HepG2 (cell line): ENCODE results near the gene ACO1. TPM values are rescaled to one million over a fixed set of nuclear protein-coding genes. Genes with fewer than 3 reads are reported as not detected.

Experiments used
- ATAC-seq: fragments of 200-7000 bp; cut with Tn5 transposase; 3 replicates; pipeline ENCODE4 v1.9.1; 2020; ENCODE audit warnings: mild to moderate bottlenecking, moderate library complexity
- BruUV-seq: library from RNA; stranded (reverse); fragments of 400-500 nt; replicated peaks from 2 replicates; lab custom pipeline; 2021; lab: Mats Ljungman, UMichigan
- CTCF ChIA-PET: fragments of 300-600 bp; formaldehyde crosslinking; extraction: SDS; loops from one replicate; lab custom pipeline; 2021; ENCODE audit warnings: low total read pairs, inconsistent platforms, low intra/inter-chr PET ratio; lab: Yijun Ruan, JAX
- POLR2A ChIA-PET: fragments of 350-600 bp; sonication (Branson Sonifier 250); formaldehyde crosslinking; loops from one replicate; lab custom pipeline; 2020; ENCODE audit warnings: antibody characterized with exemption, inconsistent platforms; lab: Yijun Ruan, JAX
- DNase-seq: peaks from one replicate; pipeline ENCODE4 v3.0.0-alpha.2; 2015; ENCODE audit warnings: low spot score
- FAIRE-seq: peaks from 3 replicates; lab custom pipeline; 2011; peaks lifted over from hg19 to GRCh38; lab: Jason Lieb, UNC
- H2AFZ ChIP-seq: one replicate; pipeline ENCODE4 v1.6.1; 2011; ENCODE audit warnings: low read length, inconsistent platforms
- H3K27ac ChIP-seq: fragments of 300-600 bp; 3 replicates; pipeline ENCODE4 v1.8.0; 2011; ENCODE audit warnings: mixed run types, mild to moderate bottlenecking, mixed read lengths, low read length, inconsistent platforms; ENCODE audit not compliant: insufficient read depth; ENCODE audit errors: extremely low read length
- H3K27me3 ChIP-seq, 2 experiments: fragments of 200-600 bp in 1 of 2; 2 replicates in 1 of 2; 3 replicates in 1 of 2; pipeline versions ENCODE4 v1.6.0 to v1.8.0; 2011; ENCODE audit warnings: low read length in 2 of 2, mild to moderate bottlenecking in 2 of 2, moderate library complexity in 2 of 2, inconsistent platforms in 1 of 2; ENCODE audit not compliant: insufficient read depth in 2 of 2, control insufficient read depth in 1 of 2
- H3K36me3 ChIP-seq, 2 experiments: fragments of 200-600 bp in 1 of 2; replicated peaks in 1 of 2; 2 replicates in 1 of 2; 3 replicates in 1 of 2; pipeline versions ENCODE4 v1.5.1 to v1.8.0; 2011; ENCODE audit warnings: low read length in 2 of 2, inconsistent platforms in 1 of 2; ENCODE audit not compliant: insufficient read depth in 2 of 2, control insufficient read depth in 1 of 2
- H3K4me1 ChIP-seq: 2 replicates; pipeline ENCODE4 v1.5.1; 2012; ENCODE audit warnings: low read length, inconsistent platforms; ENCODE audit not compliant: insufficient read depth
- H3K4me2 ChIP-seq: 2 replicates; pipeline ENCODE4 v1.6.0; 2011; ENCODE audit warnings: low read depth, low read length, inconsistent platforms
- H3K4me3 ChIP-seq, 3 experiments: fragments of 200-600 bp in 1 of 3; sonication (generic), shearing (Covaris generic) in 1 of 3; replicated peaks in 1 of 3; 2 replicates each; pipeline ENCODE4 v1.5.1; 2011 to 2016; ENCODE audit warnings: low read length in 3 of 3, inconsistent platforms in 2 of 3, low read depth in 2 of 3, mild to moderate bottlenecking in 2 of 3, control low read depth in 1 of 3, mixed read lengths in 1 of 3; ENCODE audit not compliant: insufficient read depth in 1 of 3
- H3K79me2 ChIP-seq: one replicate; pipeline ENCODE4 v1.6.1; 2011; ENCODE audit warnings: low read length, inconsistent platforms; ENCODE audit not compliant: insufficient read depth
- H3K9ac ChIP-seq: 2 replicates; pipeline ENCODE4 v1.6.0; 2011; ENCODE audit warnings: mild to moderate bottlenecking, low read depth, low read length, inconsistent platforms; ENCODE audit not compliant: insufficient read depth
- H3K9me3 ChIP-seq: 2 replicates; pipeline ENCODE4 v1.5.1; 2012; ENCODE audit warnings: mild to moderate bottlenecking, low read length
- H4K20me1 ChIP-seq: 2 replicates; pipeline ENCODE4 v1.6.0; 2011; ENCODE audit warnings: inconsistent platforms, mild to moderate bottlenecking, low read length, moderate library complexity; ENCODE audit not compliant: insufficient read depth
- ATAD3A ChIP-seq: sonication (generic); formaldehyde crosslinking; IDR thresholded peaks from 2 replicates; pipeline ENCODE4 v1.4.0; 2020; ENCODE audit warnings: missing genetic modification reagents
- HMG20A ChIP-seq: IDR thresholded peaks from 2 replicates; pipeline ENCODE4 v1.6.1; 2016; ENCODE audit warnings: borderline replicate concordance
- KLF6 ChIP-seq: IDR thresholded peaks from 2 replicates; pipeline ENCODE4 v1.8.0; 2016; ENCODE audit warnings: missing biosample characterization, missing genetic modification reagents
- KLF9 ChIP-seq: IDR thresholded peaks from 2 replicates; pipeline ENCODE4 v1.6.1; 2016; ENCODE audit warnings: low read depth
- ZBTB38 ChIP-seq: sonication (generic); formaldehyde crosslinking; IDR thresholded peaks from 2 replicates; pipeline ENCODE4 v1.5.1; 2020; ENCODE audit warnings: mild to moderate bottlenecking, missing genetic modification reagents
- ZNF264 ChIP-seq: sonication (generic); formaldehyde crosslinking; IDR thresholded peaks from 2 replicates; pipeline ENCODE4 v1.4.0; 2020; ENCODE audit warnings: missing genetic modification reagents
- ZNF331 ChIP-seq: sonication (generic); formaldehyde crosslinking; IDR thresholded peaks from 2 replicates; pipeline ENCODE4 v1.4.0; 2020; ENCODE audit warnings: missing genetic modification reagents
- ZNF569 ChIP-seq: sonication (generic); formaldehyde crosslinking; IDR thresholded peaks from 2 replicates; pipeline ENCODE4 v1.5.0; 2020; ENCODE audit warnings: mild to moderate bottlenecking, missing genetic modification reagents, moderate library complexity, borderline replicate concordance
- ZNF607 ChIP-seq: sonication (generic); formaldehyde crosslinking; IDR thresholded peaks from 2 replicates; pipeline ENCODE4 v1.5.1; 2020; ENCODE audit warnings: missing genetic modification reagents, mild to moderate bottlenecking, borderline replicate concordance
- ZNF782 ChIP-seq: sonication (generic); formaldehyde crosslinking; IDR thresholded peaks from 2 replicates; pipeline ENCODE4 v1.4.0; 2020; ENCODE audit warnings: missing genetic modification reagents, mild to moderate bottlenecking, borderline replicate concordance
- ZNF841 ChIP-seq: sonication (generic); formaldehyde crosslinking; IDR thresholded peaks from 2 replicates; pipeline ENCODE4 v1.8.1; 2023; ENCODE audit warnings: missing genetic modification reagents, borderline replicate concordance
- WGBS: methylation state at CpG from one replicate; pipeline ENCODE4 v1.1.6; 2017; ENCODE audit warnings: low lambda C conversion rate; 5-methylcytosine and 5-hydroxymethylcytosine counted together
- in situ Hi-C: cut with HindIII; loops from 2 replicates; pipeline ENCODE4 v1.10.0; 2017; ENCODE audit warnings: low pct_unique_long_range_greater_than_20kb; ENCODE audit not compliant: extremely low pct_ligation_motif_present
- intact Hi-C: fragments of 100-400 bp; cut with micrococcal nuclease; formaldehyde crosslinking; loops from one replicate; pipeline ENCODE4 v1.10.0; 2022; ENCODE audit not compliant: unreplicated experiment
- polyA plus RNA-seq, 8 experiments: library from polyadenylated mRNA; depleted of rRNA in 3 of 8; stranded (reverse) in 7 of 8; unstranded in 1 of 8; fragments of >200 nt; fragmentation: Illumina TruSeq in 4 of 8; extraction: Trizol in 4 of 8; gene quantifications; 2 replicates each; pipeline versions ENCODE4 v1.2.1 to v1.2.3, GENCODE V29; 2011 to 2016; ENCODE audit warnings: low read depth in 4 of 8, missing spikeins in 1 of 8, mixed read lengths in 1 of 8; ENCODE audit not compliant: insufficient read depth in 1 of 8
- total RNA-seq, 5 experiments: library from RNA; depleted of rRNA; stranded (reverse); fragments of >200 nt; fragmentation: Illumina TruSeq; extraction: Trizol; gene quantifications; 2 replicates each; pipeline ENCODE4 v1.2.3, GENCODE V29; 2016; ENCODE audit warnings: low read depth in 1 of 5
- TF ChIP-seq, protein P1 (sequence below): IDR thresholded peaks from 2 replicates; pipeline ENCODE4 v1.6.1; 2016

ACO1 gene
- total and polyA plus RNA-seq, 2 of the 13 experiments (the other 11 are each of a cell fraction or from before 2014, with no cell fraction given), result 20.1 to 48.2 TPM

GRCh38 chr9:32347571-32347970 lies 36.9 kb upstream of the ACO1 start:
- TF ChIP-seq KLF6 (CRISPR knock-in tag), result no peak
- TF ChIP-seq ZNF569 (CRISPR knock-in tag), result no peak
- TF ChIP-seq ZBTB38 (CRISPR knock-in tag), result no peak
- TF ChIP-seq ATAD3A (CRISPR knock-in tag), result no peak
- no peak for TF ChIP-seq ZNF607 (CRISPR knock-in tag)
- no peak for TF ChIP-seq ZNF264 (CRISPR knock-in tag)
- in situ Hi-C loops, result no loop called here
- Histone ChIP-seq H3K27ac (no peak overlapping the region), H3K9me3 (no peaks in the 10 kb centered on the region), H2AFZ (no peak overlapping the region), H3K4me1 (no peaks in the 10 kb centered on the region), H3K9ac (no peak overlapping the region), H3K4me3 (no peak overlapping the region), H3K4me2 (no peak overlapping the region), H3K79me2 (no peaks in the 10 kb centered on the region), H3K36me3 (no peaks in the 10 kb centered on the region), H3K27me3 (no peaks in the 10 kb centered on the region; a peak in 1 of 5 replicates), H4K20me1 (no peaks in the 10 kb centered on the region)
- CTCF ChIA-PET, result no interaction called here
- DNase-seq, result no peak
- intact Hi-C loops, result loop anchor here (10.0 kb wide), 1 partner anchor 1233 kb away; no protein-coding TSS in a partner anchor
- FAIRE-seq, result no peak
- WGBS, result 39% methylated on average over 2 of the region's 2 CpGs
- no peak for ATAC-seq
- POLR2A ChIA-PET, result no interaction called here
- BruUV-seq, result no TSS peak

DNA sequence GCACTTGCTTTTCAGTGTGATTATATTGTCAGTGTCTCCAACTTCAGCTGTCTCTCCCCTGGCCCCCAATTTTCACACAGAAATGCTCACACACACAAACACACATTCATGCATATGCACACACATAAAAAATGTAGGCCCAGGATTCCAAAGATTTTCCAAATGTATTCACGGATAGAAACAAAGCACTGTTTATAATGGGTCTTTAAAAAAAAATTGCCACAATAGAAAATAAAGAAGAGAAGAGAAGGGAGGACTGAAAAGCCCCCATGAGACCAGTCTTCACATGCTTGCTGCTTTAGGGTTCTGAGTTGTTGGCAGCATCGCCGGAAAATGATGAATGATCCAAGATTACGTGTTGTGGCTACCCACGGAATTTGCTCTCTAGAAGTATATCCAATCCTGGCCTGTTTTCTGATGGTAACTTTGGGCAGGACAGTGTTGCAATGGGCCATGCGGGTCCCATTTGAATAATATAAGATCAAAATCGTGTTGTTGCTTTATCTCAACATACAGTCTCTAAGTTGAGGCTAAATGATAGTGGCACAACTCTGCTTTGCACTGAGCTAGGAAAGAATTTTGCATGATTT lies 36.2 kb upstream of the ACO1 start:
- in situ Hi-C loops, result no loop called here
- BruUV-seq, result no TSS peak
- CTCF ChIA-PET, result no interaction called here
- TF ChIP-seq ZNF841 (CRISPR knock-in tag), result no peak
- no peak for TF ChIP-seq ZNF331 (CRISPR knock-in tag)
- no peak for TF ChIP-seq ZNF782 (CRISPR knock-in tag)
- TF ChIP-seq, protein P1, sequence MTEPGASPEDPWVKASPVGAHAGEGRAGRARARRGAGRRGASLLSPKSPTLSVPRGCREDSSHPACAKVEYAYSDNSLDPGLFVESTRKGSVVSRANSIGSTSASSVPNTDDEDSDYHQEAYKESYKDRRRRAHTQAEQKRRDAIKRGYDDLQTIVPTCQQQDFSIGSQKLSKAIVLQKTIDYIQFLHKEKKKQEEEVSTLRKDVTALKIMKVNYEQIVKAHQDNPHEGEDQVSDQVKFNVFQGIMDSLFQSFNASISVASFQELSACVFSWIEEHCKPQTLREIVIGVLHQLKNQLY, result no peak
- no peak for TF ChIP-seq HMG20A
- TF ChIP-seq KLF9 (CRISPR knock-in tag), result no peak

More for the DNA sequence above, 36.2 kb upstream of the ACO1 start:
- FAIRE-seq (no peak), ATAC-seq (no peak), DNase-seq (no peak)
- H3K27ac ChIP-seq, result no peak overlapping the region
- H3K4me1 ChIP-seq, result no peaks in the 10 kb centered on the region
- WGBS, result 59% methylated on average over 7 of the region's 7 CpGs
- no peaks in the 10 kb centered on the region for H3K36me3 ChIP-seq
- H4K20me1 ChIP-seq, result no peaks in the 10 kb centered on the region
- intact Hi-C loops, result loop anchor here (10.0 kb wide), 1 partner anchor 1233 kb away; no protein-coding TSS in a partner anchor
- no peaks in the 10 kb centered on the region; a peak in 1 of 5 replicates for H3K27me3 ChIP-seq
- no peak overlapping the region for H2AFZ ChIP-seq
- no peak overlapping the region for H3K9ac ChIP-seq
- no peaks in the 10 kb centered on the region for H3K79me2 ChIP-seq
- H3K4me3 ChIP-seq, result no peak overlapping the region
- H3K4me2 ChIP-seq, result no peak overlapping the region
- no peaks in the 10 kb centered on the region for H3K9me3 ChIP-seq
- POLR2A ChIA-PET, result no interaction called here
